Measurements from ENCODE around the gene RAB30. TPM values are rescaled to one million over a fixed set of nuclear protein-coding genes. Genes with fewer than 3 reads are reported as not detected.

The RAB30 gene
- total RNA-seq, 1 donor from 2014 or later = 13.5 TPM

- Mint-ChIP-seq H3K27ac (peak overlapping the region; percentile 35), H3K4me3 (ENCODE audit: low read depth) (no peak overlapping the region), H3K9me3 (ENCODE audit: low read depth) (no peaks in the 10 kb centered on the region), H3K4me1 (ENCODE audit: low read depth) (peaks cover 11% of the 10 kb centered on the region), H3K36me3 (ENCODE audit: insufficient read depth) (no peaks in the 10 kb centered on the region), H3K27me3 (no peaks in the 10 kb centered on the region)
- DNase-seq (ENCODE audit: low spot score, unreplicated experiment) = no peak
- TF ChIP-seq CTCF (IDR thresholded peaks at IDR 0.05; ENCODE audit: unreplicated experiment) = no peak
Observed at GRCh38 chr11:83097429-83098075, 25.9 kb upstream of the RAB30 start.

GRCh38 chr11:83093634-83094033, 21.9 kb upstream of the RAB30 start:
- TF ChIP-seq CTCF (IDR thresholded peaks at IDR 0.05; ENCODE audit: unreplicated experiment) = no peak
- DNase-seq (ENCODE audit: low spot score, unreplicated experiment) = no peak
- Mint-ChIP-seq H3K4me3 (ENCODE audit: low read depth) (no peak overlapping the region), H3K36me3 (ENCODE audit: insufficient read depth) (no peaks in the 10 kb centered on the region), H3K27ac (no peak overlapping the region), H3K4me1 (ENCODE audit: low read depth) (peaks cover 17% of the 10 kb centered on the region), H3K9me3 (ENCODE audit: low read depth) (no peaks in the 10 kb centered on the region), H3K27me3 (no peaks in the 10 kb centered on the region)

- Mint-ChIP-seq H3K36me3 (ENCODE audit: insufficient read depth) (no peaks in the 10 kb centered on the region), H3K4me3 (ENCODE audit: low read depth) (no peak overlapping the region), H3K4me1 (ENCODE audit: low read depth) (peaks cover 17% of the 10 kb centered on the region), H3K27ac (peak overlapping the region; percentile 87), H3K27me3 (no peaks in the 10 kb centered on the region), H3K9me3 (ENCODE audit: low read depth) (no peaks in the 10 kb centered on the region)
- DNase-seq (ENCODE audit: low spot score, unreplicated experiment) = no peak
- TF ChIP-seq CTCF (IDR thresholded peaks at IDR 0.05; ENCODE audit: unreplicated experiment) = no peak
Observed at GRCh38 chr11:83092488-83093384, 21.0 kb upstream of the RAB30 start.

GRCh38 chr11:83088965-83089364, 17.3 kb upstream of the RAB30 start:
- H3K4me1 Mint-ChIP-seq (ENCODE audit: low read depth) = peaks cover 17% of the 10 kb centered on the region
- no peak for DNase-seq (ENCODE audit: low spot score, unreplicated experiment)
- no peak overlapping the region for H3K27ac Mint-ChIP-seq
- no peaks in the 10 kb centered on the region for H3K36me3 Mint-ChIP-seq (ENCODE audit: insufficient read depth)
- no peak for TF ChIP-seq CTCF (IDR thresholded peaks at IDR 0.05; ENCODE audit: unreplicated experiment)
- H3K4me3 Mint-ChIP-seq (ENCODE audit: low read depth) = no peak overlapping the region
- H3K27me3 Mint-ChIP-seq = no peaks in the 10 kb centered on the region
- no peaks in the 10 kb centered on the region for H3K9me3 Mint-ChIP-seq (ENCODE audit: low read depth)

- H3K27me3 Mint-ChIP-seq = no peaks in the 10 kb centered on the region
- H3K4me3 Mint-ChIP-seq (ENCODE audit: low read depth) = no peak overlapping the region
- no peak overlapping the region for H3K27ac Mint-ChIP-seq
- no peaks in the 10 kb centered on the region for H3K36me3 Mint-ChIP-seq (ENCODE audit: insufficient read depth)
- peaks cover 4% of the 10 kb centered on the region for H3K4me1 Mint-ChIP-seq (ENCODE audit: low read depth)
- DNase-seq (ENCODE audit: low spot score, unreplicated experiment) = no peak
- TF ChIP-seq CTCF (IDR thresholded peaks at IDR 0.05; ENCODE audit: unreplicated experiment) = peak; percentile 20
- no peaks in the 10 kb centered on the region for H3K9me3 Mint-ChIP-seq (ENCODE audit: low read depth)
Observed at GRCh38 chr11:83087035-83087434, 15.3 kb upstream of the RAB30 start.

All from progenitor cell of endocrine pancreas (in vitro differentiated cells).